HG03064 (cell line): ENCODE data around the gene ZIK1.

Experiments
- ATAC-seq: cut with Tn5 transposase; IDR thresholded peaks from one replicate; pipeline ENCODE4 v1.9.1; 2021; ENCODE audit warnings: low read depth; ENCODE audit not compliant: unreplicated experiment

Gene ZIK1

DNA sequence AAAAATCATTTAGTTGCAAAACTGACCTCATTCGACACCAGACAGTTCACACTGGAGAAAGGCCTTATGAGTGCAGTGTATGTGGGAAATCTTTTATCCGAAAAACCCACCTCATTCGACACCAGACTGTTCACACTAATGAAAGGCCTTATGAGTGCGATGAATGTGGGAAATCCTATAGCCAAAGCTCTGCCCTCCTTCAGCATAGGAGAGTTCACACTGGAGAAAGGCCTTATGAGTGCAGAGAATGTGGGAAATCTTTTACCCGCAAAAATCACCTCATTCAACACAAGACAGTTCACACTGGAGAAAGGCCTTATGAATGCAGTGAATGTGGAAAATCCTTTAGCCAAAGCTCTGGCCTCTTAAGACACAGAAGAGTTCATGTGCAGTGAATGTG lies 23.0 kb downstream of the ZIK1 start:
- ATAC-seq, result no peak

DNA sequence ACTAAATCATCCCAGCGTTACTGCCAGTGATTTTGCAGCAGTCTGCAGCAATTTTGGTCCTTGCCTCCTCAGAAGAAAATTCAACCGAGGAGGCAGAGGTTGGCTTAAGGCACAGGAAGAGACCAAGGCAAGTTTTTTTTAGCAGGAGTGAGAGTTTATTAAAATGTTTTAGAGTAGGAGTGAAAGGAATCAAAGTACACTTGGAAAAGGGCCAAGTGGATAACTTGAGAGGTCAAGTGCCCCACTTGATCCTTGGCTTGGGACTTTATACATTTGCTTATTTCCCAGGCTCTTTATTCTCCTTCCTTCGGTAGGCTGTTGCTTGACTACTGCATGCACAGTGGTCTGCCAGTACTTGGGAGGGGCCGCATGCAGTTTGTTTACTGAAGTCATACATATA lies 27.2 kb downstream of the ZIK1 start:
- no peak for ATAC-seq

DNA sequence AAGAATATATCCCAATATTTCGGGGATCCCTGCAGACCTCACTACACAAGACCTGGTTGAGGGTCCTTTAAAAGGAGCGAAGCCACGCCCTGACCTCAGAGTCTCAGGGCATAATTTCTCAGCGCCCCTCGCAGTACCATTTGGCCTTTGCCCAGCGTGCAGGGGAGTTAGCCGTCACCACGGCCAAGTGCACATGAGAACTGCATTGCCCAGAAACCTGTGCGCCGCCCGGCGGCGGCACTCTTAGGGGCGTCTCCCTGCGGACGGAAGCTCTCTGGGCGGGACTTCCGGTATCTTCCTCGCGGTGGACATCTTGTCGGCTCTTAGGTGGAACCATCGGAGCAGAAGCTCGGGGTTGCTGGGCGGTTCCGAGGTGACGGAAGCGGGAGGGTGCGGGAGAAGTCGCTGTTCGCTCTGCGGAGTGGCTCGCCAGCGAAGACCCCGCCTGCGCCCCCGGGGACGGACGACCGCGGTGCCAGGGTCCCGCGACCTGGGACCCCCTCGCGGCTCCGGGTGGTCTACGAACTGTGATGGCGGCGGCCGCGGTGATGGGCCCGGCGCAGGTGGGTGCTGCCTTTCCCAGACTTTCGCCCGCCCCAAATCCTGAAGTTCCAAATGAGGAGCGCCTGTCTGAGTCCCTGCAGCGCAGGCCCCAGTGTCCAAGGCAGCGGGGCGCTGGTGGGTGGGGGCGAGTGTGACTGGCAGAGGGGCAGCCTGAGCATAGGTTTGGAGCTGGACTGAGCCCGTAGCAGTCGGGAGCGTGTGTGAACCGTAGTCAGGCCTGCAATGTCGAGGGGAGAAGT lies 30.2 kb downstream of the ZIK1 start, which contains the start of gene ZNF134:
Gene ZNF134, plus strand, starts transcription at position 302 of the 803 bp plus-strand sequence. CDS start 5,227 bp downstream, outside the sequence.
- peak; percentile 89 for ATAC-seq

DNA sequence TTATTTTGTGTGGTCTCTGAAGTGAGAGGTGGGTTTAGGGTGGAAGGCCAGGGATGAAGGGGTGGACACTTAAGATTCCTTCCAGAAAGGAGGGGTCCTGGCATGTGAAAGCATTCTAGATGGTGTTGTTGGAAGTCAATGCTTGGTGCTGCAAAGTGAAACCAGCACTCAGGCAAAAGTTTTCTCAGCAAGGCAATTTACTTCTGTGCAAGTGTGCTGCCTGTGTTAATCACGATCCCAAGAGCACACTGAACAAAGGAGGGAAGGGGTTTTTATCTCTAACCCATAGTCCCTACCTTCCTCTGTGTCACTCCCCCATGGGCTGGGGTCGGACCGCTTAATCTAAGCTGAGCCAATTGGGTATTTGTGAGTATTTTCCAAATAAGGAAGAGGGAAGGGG lies 31.4 kb downstream of the ZIK1 start:
- ATAC-seq, result no peak

DNA sequence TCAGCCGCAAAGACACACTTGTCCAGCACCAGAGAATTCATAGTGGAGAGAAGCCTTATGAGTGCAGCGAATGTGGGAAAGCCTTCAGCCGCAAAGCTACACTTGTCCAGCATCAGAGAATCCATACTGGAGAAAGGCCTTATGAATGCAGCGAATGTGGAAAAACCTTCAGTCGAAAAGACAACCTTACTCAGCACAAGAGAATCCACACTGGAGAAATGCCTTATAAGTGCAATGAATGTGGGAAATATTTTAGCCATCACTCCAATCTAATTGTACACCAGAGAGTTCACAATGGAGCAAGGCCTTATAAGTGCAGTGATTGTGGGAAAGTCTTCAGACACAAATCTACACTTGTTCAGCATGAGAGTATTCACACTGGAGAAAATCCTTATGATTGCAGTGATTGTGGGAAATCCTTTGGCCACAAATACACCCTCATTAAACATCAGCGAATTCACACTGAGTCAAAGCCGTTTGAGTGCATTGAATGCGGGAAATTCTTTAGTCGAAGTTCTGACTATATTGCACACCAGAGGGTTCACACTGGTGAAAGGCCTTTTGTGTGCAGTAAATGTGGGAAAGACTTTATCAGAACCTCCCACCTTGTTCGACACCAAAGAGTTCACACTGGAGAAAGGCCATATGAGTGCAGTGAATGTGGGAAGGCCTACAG lies 36.9 kb downstream of the ZIK1 start:
- ATAC-seq, result no peak

DNA sequence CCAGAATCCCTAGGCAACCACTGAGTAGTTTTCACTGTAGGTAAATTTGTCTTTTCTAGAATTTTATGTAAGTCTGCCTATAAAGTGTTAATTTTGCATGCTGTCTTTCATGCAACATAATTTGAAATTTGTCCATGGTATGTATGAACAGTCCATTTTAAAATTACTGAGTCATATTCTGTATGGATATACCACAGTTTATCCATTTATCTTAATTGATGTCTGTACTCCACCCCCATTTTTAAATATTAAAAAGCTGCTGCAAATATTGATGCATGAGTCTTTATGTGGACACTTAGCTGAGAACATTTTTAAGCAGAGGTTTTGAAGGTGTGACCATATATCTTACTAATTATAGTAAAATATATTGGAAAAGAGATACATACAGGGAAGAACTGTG lies 39.1 kb downstream of the ZIK1 start:
- ATAC-seq, result no peak

DNA sequence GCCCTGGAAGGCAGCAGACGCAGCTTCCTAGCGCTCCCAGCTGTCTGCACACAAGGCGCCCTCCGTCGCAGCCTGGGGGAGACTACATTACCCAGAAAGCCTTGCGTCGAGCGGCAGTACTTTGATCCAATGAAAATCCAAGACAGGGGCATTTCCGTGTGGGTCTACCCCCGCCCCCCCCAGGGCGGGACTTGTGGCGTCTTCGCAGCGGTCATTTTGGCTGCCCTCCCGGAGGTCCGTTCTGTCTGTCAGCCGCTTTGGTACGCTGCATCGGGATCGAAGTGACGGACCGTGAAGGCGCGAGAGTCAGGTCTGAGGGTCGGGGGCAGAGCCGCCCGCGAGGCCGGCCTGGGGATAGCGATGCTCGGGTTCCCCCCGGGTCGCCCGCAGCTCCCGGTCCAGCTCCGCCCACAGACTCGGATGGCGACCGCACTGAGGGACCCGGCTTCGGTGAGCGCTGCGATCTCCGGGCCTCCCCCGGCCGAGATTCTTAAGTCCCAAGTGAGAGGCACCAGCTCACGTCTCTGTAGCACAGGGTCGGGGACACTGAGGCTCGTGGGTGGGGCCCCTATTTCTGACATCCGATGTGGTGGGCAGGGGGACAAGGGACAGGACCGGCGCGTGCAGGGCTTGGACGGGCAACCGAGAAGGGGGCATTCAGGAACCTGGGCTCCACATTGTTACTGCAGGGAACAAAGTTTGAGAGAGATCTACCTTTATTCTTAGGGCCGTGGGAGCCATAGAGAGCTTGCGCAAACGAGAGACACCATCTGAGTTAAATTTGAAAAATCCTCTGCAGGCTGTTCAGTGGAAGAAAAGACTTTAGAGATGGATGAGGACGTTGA lies 49.3 kb downstream of the ZIK1 start, which contains the start of gene ZNF211:
Gene ZNF211, plus strand, starts transcription at position 182 of the 845 bp plus-strand sequence. Its CDS starts 179 bp downstream, at position 361.
- ATAC-seq, result peak; percentile 92

DNA sequence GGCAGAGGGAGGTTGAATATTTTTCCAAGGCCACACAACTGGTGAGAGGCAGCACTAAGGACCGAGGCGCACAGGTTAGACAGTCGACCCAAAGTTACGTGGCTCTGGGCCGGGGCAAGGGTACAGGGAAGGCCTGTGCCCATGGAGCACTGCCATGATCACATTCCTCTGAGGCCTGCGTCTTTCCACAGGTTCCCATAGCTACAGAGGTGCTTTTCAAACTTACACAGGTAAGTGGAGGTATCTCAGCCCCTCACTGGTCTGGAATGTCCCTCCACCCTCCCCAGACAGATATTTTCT lies 49.8 kb downstream of the ZIK1 start:
- no peak for ATAC-seq

DNA sequence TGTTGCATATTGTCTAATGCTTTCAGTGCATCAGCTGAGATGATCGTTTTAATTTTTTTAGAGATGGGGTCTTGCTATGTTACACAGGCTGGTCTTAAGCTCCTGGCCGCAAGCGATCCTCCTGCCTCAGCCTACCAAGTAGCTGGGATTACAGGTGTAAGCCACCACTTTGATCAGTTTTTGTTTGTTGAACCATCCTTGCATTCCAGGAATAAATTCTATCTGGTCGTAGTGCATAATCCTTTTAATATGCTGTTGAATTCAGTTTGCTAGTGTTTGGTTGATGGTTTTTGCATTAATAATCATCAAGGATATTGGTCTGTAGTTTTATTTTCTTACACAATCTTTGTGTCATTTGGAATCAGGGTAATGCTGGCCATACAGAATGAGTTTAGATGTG lies 53.4 kb downstream of the ZIK1 start:
- no peak for ATAC-seq

DNA sequence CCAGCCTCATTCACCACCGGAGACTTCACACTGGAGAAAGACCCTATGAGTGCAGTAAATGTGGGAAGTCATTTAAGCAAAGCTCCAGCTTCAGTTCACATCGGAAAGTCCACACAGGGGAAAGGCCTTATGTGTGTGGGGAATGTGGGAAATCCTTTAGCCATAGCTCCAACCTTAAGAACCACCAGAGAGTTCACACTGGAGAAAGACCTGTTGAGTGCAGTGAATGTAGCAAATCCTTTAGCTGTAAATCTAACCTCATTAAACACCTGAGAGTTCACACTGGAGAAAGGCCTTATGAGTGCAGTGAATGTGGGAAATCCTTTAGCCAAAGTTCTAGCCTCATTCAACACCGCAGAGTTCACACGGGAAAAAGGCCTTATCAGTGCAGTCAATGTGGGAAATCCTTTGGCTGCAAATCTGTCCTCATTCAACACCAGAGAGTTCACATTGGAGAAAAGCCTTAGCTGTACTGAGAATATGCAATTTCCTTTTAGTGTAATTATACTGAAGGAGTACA lies 57.8 kb downstream of the ZIK1 start:
- no peak for ATAC-seq

DNA sequence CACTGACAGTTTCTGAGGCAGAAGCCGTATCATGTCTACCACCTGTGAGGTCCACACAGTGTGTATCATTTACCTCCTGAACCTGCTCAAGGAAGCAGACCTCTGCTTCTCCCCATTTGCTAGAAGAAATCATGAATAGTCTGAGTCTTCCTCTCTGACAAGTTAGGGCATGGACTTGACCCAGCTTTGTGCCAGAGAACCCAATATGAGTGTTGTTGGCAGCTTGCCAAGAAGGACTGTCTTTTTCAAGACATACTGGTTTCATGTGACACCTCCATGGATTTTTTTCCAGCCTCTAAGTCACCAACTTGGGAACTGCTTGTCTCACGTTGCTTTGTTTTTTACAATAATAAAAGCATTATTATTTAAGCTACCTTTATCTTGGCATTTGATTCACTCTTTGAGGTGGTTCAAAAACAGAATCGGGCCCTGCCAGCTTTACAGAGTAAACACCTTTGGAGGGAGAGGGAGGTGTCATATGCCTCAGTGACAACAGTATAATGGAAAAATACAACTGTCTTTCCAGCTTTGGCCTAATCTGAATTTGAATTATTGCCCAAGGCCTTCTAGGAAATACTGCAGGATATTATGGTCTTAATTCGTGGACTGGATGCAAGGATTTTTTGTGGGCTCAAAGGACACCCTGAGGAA lies 58.6 kb downstream of the ZIK1 start:
- ATAC-seq, result no peak
